ENCODE measurements around the gene SDK1.

- TF ChIP-seq EZH2phosphoT487 (IDR thresholded peaks at IDR 0.05; ENCODE audit: insufficient read depth, low read depth) (no peak), EZH2 (IDR thresholded peaks at IDR 0.05; ENCODE audit: insufficient read depth, poor library complexity, severe bottlenecking) (no peak)
Measured at GRCh38 chr7:4245866-4246470, 944.9 kb downstream of the SDK1 start.

Measured in GM23248 (cell line).